K562 (cell line): Measurements from ENCODE around the gene CDPF1. TPM values are rescaled to one million over a fixed set of nuclear protein-coding genes. Genes with fewer than 3 reads are reported as not detected.

Source experiments
- ELF4 ChIP-seq: fragments of 450-650 bp; formaldehyde crosslinking; IDR thresholded peaks from 2 replicates; pipeline ENCODE4 v1.4.0; 2022; ENCODE audit warnings: missing genetic modification characterization
- EP400 ChIP-seq: fragments of 450-650 bp; IDR thresholded peaks from 2 replicates; pipeline ENCODE4 v1.6.1; 2017; ENCODE audit warnings: antibody characterized with exemption, mild to moderate bottlenecking, moderate library complexity
- FOXM1 ChIP-seq, 2 experiments: fragments of 450-650 bp in 1 of 2; sonication (generic) in 1 of 2; formaldehyde crosslinking in 1 of 2; IDR thresholded peaks; 2 replicates each; pipeline versions ENCODE4 v1.6.1 to v1.9.0; 2017 to 2022; ENCODE audit warnings: low read depth in 2 of 2, mild to moderate bottlenecking in 2 of 2, missing genetic modification reagents in 1 of 2, moderate library complexity in 1 of 2
- FOXP1 ChIP-seq: sonication (generic); formaldehyde crosslinking; IDR thresholded peaks from 2 replicates; pipeline ENCODE4 v1.8.0; 2022; ENCODE audit warnings: mild to moderate bottlenecking, missing genetic modification reagents
- FUS ChIP-seq: fragments of 200-400 bp; formaldehyde crosslinking; optimal IDR thresholded peaks from 2 replicates; pipeline ENCODE3; 2017; ENCODE audit warnings: low read depth, low read length
- HNRNPL ChIP-seq: fragments of 200-400 bp; formaldehyde crosslinking; IDR thresholded peaks from 2 replicates; pipeline ENCODE4 v1.6.1; 2017; ENCODE audit warnings: low read depth, mild to moderate bottlenecking, low read length
- TCF3 ChIP-seq: sonication (generic); formaldehyde crosslinking; IDR thresholded peaks from 2 replicates; pipeline ENCODE4 v1.4.0; 2020; ENCODE audit warnings: mild to moderate bottlenecking, missing genetic modification reagents
- ZNF140 ChIP-seq: fragments of 250-450 bp; sonication (Bioruptor Pico); IDR thresholded peaks from 2 replicates; pipeline ENCODE4 v1.8.0; 2021; ENCODE audit warnings: moderate library complexity, mild to moderate bottlenecking, inconsistent platforms
- polyA plus RNA-seq, 8 experiments: library from polyadenylated mRNA; depleted of rRNA in 4 of 8; stranded (reverse) in 5 of 8; unstranded in 3 of 8; fragments of >200 nt; fragmentation: Nextera tagmentation in 2 of 8; fragmentation: Illumina TruSeq in 1 of 8; extraction: Ambion mirVana in 2 of 8; extraction: Trizol in 1 of 8; gene quantifications; 2 replicates each; pipeline versions ENCODE4 v1.2.1 to v1.2.3, GENCODE V29; 2011 to 2014; ENCODE audit warnings: inconsistent platforms in 1 of 8, missing spikeins in 1 of 8
- total RNA-seq, 7 experiments: library from RNA; depleted of rRNA in 6 of 7; stranded (reverse); fragments of >200 nt in 6 of 7; fragmentation: Illumina TruSeq in 2 of 7; extraction: Trizol in 2 of 7; gene quantifications; 2 replicates each; pipeline versions ENCODE4 v1.2.1 to v1.2.3, GENCODE V29; 2011 to 2021; ENCODE audit warnings: low replicate concordance in 1 of 7
- TF ChIP-seq, protein P1 (sequence below): fragments of 250-450 bp; sonication (Bioruptor Pico); IDR thresholded peaks from 2 replicates; pipeline ENCODE4 v1.4.0; 2020; ENCODE audit warnings: mild to moderate bottlenecking, moderate library complexity, borderline replicate concordance
- TF ChIP-seq, protein P2 (sequence below): fragments of 250-450 bp; sonication (Bioruptor Pico); IDR thresholded peaks from 2 replicates; pipeline ENCODE4 v1.5.0; 2020; ENCODE audit warnings: mild to moderate bottlenecking, borderline replicate concordance

The CDPF1 gene
- total and polyA plus RNA-seq, 9 of the 15 experiments (the other 6 are each of a cell fraction or from before 2014, with no cell fraction given) = 0.84 to 19.5 (median 9.1) TPM

DNA sequence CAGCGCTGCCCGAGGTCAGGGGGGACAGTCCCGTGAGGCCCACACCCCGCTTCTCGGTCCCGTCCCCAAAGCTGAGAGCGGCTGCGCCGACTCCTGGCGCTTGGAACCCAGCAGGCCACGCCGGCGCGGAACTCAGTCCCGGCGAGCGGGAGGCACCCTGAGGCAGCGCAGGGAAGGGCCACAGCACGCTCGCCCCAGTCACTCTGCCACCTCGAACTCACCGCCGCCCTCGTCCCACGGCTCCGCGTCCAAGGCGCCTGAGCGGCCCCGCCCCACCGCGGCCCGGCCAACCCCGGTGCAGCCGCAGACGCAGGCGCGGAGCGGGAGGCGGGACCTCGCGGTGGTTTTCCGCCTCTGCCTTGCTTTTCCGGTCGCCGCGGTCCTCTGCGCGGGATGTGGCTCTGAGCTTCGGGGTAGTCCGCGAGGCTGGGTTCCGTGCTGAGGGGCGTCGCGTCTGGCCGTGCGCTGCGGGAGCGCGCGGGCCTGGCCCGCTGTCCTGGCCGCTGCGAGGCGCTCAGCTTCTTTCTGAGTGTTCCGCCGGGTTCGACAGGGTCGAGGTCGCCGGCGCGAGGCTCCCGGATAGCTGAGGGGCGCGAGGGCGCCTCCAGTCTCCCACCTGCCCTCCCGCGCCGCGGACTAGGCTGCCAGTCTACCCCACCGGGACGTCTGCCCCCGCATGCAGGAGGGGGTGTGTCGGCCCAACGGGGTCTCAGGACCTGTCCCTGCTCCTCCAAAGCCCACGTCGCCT lies at the start of gene CDPF1 (continued):
- TF ChIP-seq, protein P1, sequence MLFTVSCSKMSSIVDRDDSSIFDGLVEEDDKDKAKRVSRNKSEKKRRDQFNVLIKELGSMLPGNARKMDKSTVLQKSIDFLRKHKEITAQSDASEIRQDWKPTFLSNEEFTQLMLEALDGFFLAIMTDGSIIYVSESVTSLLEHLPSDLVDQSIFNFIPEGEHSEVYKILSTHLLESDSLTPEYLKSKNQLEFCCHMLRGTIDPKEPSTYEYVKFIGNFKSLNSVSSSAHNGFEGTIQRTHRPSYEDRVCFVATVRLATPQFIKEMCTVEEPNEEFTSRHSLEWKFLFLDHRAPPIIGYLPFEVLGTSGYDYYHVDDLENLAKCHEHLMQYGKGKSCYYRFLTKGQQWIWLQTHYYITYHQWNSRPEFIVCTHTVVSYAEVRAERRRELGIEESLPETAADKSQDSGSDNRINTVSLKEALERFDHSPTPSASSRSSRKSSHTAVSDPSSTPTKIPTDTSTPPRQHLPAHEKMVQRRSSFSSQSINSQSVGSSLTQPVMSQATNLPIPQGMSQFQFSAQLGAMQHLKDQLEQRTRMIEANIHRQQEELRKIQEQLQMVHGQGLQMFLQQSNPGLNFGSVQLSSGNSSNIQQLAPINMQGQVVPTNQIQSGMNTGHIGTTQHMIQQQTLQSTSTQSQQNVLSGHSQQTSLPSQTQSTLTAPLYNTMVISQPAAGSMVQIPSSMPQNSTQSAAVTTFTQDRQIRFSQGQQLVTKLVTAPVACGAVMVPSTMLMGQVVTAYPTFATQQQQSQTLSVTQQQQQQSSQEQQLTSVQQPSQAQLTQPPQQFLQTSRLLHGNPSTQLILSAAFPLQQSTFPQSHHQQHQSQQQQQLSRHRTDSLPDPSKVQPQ (CRISPR knock-in tag) = no peak
- TF ChIP-seq FOXM1 (IDR thresholded peaks at IDR 0.05; ENCODE audit: low read depth) (no peak), FOXM1 (CRISPR knock-in tag; IDR thresholded peaks at IDR 0.05; ENCODE audit: low read depth) (peak; percentile 75), FOXP1 (CRISPR knock-in tag) (no peak), TCF3 (peak; percentile 44; the same call in 1 of the 2 replicates), HNRNPL (0 out of 2 replicates have a peak, but pooled peaks have one; percentile 44), FUS (peak; percentile 35), ELF4 (no peak), EP400 (peak; percentile 35; the same call in 1 of the 2 replicates), ZNF140 (CRISPR knock-in tag) (no peak)
- TF ChIP-seq, protein P2, sequence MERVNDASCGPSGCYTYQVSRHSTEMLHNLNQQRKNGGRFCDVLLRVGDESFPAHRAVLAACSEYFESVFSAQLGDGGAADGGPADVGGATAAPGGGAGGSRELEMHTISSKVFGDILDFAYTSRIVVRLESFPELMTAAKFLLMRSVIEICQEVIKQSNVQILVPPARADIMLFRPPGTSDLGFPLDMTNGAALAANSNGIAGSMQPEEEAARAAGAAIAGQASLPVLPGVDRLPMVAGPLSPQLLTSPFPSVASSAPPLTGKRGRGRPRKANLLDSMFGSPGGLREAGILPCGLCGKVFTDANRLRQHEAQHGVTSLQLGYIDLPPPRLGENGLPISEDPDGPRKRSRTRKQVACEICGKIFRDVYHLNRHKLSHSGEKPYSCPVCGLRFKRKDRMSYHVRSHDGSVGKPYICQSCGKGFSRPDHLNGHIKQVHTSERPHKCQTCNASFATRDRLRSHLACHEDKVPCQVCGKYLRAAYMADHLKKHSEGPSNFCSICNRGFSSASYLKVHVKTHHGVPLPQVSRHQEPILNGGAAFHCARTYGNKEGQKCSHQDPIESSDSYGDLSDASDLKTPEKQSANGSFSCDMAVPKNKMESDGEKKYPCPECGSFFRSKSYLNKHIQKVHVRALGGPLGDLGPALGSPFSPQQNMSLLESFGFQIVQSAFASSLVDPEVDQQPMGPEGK (CRISPR knock-in tag) = no peak
